Stimulated activated CD8-positive, alpha-beta memory T cell treated with anti-CD3 and anti-CD28 coated beads, Interleukin-15, amount 100 ng/mL, for 4 hours (primary cell): Measurements from ENCODE around the gene IL11.

Experiments
- DNase-seq, 2 donors: peaks; one replicate each; pipeline ENCODE4 v3.0.0-alpha.2; 2020; ENCODE audit warnings: low read depth in 2 of 2

The IL11 gene

DNA sequence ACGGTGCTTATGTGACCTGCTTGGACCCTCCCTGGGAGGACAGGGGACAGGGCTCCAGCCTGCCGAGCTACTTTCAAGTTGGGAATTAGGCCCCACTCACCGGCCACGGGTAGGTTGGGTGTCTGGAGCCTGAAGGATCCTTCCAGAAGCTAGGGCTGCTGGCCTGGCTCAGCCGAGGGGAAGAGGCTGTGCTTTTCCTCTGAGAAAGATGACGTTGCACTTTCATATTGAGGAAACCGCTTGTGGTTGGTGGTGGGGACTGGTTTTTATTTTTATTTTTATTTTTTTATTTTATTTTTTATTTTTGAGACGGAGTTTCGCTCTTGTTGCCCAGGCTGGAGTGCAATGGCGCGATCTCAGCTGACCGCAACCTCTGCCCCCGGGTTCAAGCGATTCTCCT, 45.1 kb downstream of the IL11 start, which contains the start of gene TMEM150B:
TSS of gene TMEM150B (minus strand) at position 170 of the 400 bp plus-strand sequence. CDS start 4,305 bp downstream, outside the sequence.
- DNase-seq: no peak

DNA sequence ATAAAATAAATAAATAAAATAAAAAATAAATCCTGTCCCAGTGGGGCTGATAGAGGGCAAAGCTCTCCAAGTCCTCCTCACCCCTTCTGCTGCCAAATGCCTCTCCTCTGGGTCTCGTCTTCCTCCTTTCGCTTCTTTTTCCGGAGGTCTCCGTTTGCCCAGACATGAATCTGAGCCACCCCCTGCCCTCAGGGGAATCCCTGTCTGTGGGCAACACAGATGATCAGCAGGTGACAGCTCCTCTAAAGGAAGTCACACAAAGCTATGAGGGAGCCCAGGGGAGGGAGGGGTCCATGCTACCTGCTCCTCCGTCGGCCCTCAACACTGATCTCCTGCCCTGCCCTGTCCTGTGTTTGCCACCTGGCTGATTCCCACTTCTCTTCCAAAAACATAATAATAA, 45.6 kb downstream of the IL11 start:
- no peak for DNase-seq

GRCh38 chr19:55322204-55322885, 47.9 kb downstream of the IL11 start:
- DNase-seq: no peak

GRCh38 chr19:55321466-55322137, 48.7 kb downstream of the IL11 start:
- no peak for DNase-seq

DNA sequence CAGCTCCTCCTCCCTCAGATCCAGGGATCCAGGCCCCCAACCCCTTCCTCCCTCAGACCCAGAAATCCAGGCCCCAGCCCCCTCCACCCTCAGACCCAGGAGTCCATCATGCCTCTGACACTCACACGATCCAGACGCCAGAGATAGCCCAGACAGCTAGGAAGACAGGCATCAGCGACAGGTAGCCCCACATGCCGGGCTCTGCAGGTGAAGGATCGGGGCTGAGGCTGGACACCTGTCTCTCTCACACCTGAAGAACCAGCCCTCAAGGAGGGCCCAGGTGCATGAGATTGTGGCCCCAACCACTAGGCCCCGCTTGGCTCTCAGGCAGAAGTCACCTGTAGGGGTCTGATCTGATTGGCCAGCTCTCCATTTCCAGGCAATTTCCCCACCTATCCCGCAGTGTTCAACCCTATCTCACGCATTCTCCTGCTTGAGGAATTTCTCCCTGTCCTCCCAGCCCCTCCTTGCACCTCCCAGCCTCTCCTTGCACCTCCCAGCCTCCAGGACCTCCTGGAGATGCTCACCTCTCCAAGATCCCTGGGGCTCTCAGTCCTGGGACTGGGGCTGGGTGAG, 49.3 kb downstream of the IL11 start:
- DNase-seq: no peak

DNA sequence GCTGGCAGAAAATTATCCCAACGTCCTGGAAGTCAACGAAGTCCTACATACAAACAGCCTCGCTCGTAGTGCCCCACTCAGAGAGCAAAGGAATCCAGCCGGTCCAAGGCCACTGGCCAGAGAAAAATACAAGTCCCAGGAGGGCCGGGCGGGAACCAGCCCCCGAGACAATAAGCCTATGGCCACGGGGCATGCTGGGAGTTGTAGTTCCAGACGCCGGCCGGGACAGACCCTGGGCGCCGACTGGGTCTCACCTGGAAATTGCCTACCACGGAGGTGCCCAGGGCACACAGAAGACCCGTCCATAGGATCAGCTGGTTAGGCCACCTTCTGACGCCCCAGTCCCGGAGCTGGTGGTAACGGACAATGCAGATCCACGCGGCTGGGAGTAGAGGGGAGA, 50.5 kb downstream of the IL11 start:
- DNase-seq: no peak

DNA sequence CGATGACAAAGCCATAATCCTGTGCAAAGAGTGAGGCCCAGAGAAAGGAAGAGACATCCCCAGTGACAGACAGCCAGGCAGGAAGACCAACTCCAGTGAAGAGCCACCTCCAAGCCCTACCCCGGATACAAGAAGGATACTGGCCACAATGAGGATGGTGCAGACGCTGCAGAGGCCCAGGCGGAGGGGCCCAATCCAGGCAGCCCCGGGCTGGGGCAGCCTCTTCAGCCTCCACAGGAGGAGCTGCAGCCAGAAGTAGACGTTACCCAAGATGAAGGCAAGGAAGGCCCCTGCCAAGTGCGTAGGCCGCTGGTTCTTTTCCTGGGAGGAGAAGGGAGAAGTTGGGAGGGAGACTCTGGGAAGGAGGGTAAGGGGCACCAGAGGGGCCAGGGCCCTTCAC, 53.6 kb downstream of the IL11 start:
- DNase-seq: no peak

DNA sequence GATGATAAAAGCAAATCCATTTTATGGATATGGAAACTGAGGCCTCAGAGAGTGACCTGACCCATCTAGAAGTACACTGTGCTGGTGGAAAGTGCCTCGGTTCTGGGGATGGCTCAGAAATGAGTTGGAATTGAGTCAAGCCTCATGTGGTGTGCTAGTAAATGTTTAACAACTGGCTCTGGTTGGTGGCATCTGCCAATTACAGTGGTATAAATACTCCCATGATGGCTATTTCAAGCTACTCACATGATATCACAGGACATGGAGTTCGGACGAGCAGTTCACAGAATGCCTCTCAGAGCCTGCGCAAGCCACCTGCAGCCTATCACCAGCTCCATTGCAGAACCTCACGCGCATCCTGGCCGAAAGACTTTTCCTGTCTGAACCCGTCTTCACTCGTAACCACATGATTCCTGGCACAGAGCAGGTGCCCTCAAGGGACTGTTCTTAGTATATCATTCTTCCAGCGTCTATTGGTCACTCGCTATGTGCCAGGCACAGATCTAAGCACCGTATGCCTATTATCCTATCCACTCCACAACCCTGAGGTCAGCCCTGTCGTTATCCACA, 54.2 kb downstream of the IL11 start:
- no peak for DNase-seq

DNA sequence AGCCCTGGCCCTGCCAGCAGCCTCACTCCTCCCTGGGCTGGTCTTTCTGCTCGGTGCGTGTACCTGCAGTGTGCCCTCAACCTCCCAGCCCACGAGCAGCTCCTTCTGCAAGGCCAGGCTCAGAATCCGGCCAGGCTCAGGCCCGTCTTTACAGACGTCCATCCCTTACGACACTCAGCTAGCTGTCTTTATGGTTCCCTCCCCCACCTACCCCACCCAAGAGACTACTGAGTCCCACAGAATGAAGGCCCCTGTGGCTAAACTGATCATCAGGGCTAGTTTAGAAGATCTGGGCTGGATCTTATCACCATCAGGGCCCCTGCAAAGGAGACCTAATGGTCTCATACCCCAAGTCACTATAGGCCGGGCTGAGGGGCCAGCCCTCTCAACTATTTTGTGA, 55.9 kb downstream of the IL11 start:
- no peak for DNase-seq
